Testis (tissue), 2 donors: ENCODE measurements around the gene SPINT2.

ENCODE experiments used
- CTCF ChIP-seq, 3 experiments: fragments of 450-650 bp in 2 of 3; fragments of 200-600 bp in 1 of 3; sonication (generic) in 1 of 3; IDR thresholded peaks; one replicate each; pipeline ENCODE4 v1.5.1; 2016 to 2019; ENCODE audit warnings: antibody characterized with exemption in 3 of 3, mild to moderate bottlenecking in 2 of 3, moderate library complexity in 1 of 3
- POLR2A ChIP-seq: fragments of 450-650 bp; IDR thresholded peaks from one replicate; pipeline ENCODE4 v1.6.1; 2017; ENCODE audit warnings: antibody characterized with exemption, mild to moderate bottlenecking, moderate library complexity

- no peak for TF ChIP-seq CTCF (IDR thresholded peaks at IDR 0.05)
- no peak for TF ChIP-seq POLR2A
Observed at GRCh38 chr19:38280030-38280921, 15.9 kb downstream of the SPINT2 start.
